Lower leg skin (tissue), 3 donors: Measurements from ENCODE around the gene ZNF555.
"Not testable (repeated sequence)": the region's sequence is repeated elsewhere in the genome, so short reads cannot be mapped to it uniquely, and the experiment has no call there.

Source experiments
- CTCF ChIP-seq, 3 donors: fragments of 450-650 bp; IDR thresholded peaks; one replicate each; pipeline ENCODE4 v1.5.1; 2016; ENCODE audit warnings: antibody characterized with exemption in 3 of 3, mild to moderate bottlenecking in 3 of 3, moderate library complexity in 2 of 3
- POLR2A ChIP-seq, 2 donors: fragments of 450-650 bp; IDR thresholded peaks; one replicate each; pipeline ENCODE4 v1.6.1; 2016 to 2017; ENCODE audit warnings: antibody characterized with exemption in 2 of 2, mild to moderate bottlenecking in 1 of 2, moderate library complexity in 1 of 2

GRCh38 chr19:2872175-2872574 is 30.9 kb downstream of the ZNF555 start:
- not testable (repeated sequence) for TF ChIP-seq CTCF, POLR2A (IDR thresholded peaks at IDR 0.05)
